Measurements from ENCODE around the gene ACSS1. TPM values are rescaled to one million over a fixed set of nuclear protein-coding genes. Genes with fewer than 3 reads are reported as not detected.

ACSS1 gene
- total and polyA plus RNA-seq, 2 of the 8 experiments (the other 6 are each of a cell fraction or from before 2014, with no cell fraction given): 2.6 to 3.4 TPM

DNA sequence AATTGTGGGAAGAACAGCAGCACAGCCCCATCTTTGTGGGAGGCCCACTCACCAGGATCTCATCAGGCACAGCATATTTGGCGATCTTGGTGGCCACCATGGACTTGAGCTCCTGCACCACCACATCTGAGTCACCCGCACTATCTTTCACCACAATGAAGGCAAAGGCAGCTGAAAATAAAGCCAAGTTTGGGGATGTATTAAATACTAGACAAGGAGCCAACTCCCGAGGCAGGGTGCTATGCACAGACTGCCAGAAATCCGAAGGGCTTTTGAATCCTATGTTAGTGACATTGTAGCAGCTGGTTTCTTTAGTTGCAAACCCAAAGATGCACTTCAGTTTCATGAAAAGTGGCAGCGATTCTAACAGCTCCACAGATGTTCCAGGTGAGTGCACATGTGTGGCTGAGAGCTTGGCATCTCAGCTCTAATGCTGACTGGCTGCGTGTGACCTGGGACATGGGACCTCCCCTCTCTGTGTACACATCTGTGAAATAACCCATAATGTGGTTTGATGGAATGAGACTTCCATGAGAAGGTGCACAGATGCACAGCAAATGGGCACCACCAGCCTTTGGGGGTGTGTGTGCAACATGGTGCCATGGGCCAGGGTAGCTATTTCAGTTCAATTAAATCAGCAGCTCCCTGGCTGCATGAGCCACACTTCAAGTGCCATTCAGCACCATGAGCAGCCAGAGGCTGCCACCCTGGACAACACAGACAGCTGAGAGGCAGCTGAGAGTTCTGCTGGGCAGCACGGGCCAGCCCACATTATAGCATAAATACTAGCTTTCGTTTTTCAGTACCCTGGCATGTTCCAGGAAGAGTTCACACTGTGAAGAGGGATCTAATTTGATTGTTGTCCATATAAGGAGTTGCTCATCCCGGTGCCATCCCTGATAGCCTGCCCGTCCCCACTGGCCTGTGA, 48.5 kb downstream of the ACSS1 start:
- H3K18ac ChIP-seq (ENCODE audit: extremely low read depth, low read length): no peak overlapping the region
- H4K20me1 ChIP-seq (replicated peaks in 1 of 2; ENCODE audit: control insufficient read depth in 1 of 2, insufficient read depth in 2 of 2, low read length in 2 of 2): no peaks in the 10 kb centered on the region
- no peak overlapping the region for H4K5ac ChIP-seq (ENCODE audit: insufficient read length, low read depth, low read length)
- H3K14ac ChIP-seq (ENCODE audit: insufficient read length): peak overlapping the region; percentile 26
- FAIRE-seq: no peak
- POLR2A ChIA-PET (ENCODE audit: partially characterized antibody): no interaction called here
- H2BK20ac ChIP-seq (ENCODE audit: low read length): no peak overlapping the region
- no peak for DNase-seq (ENCODE audit: low read depth in 1 of 2, low spot score in 2 of 2)
- no peak overlapping the region for H4K8ac ChIP-seq (ENCODE audit: extremely low read depth, insufficient read depth, low read length)
- H2BK120ac ChIP-seq (replicated peaks; ENCODE audit: low read depth, low read length): no peak overlapping the region
- no peak overlapping the region for H2BK5ac ChIP-seq (ENCODE audit: low read depth, low read length)
- no peaks in the 10 kb centered on the region for H3K9me3 ChIP-seq (ENCODE audit: insufficient read depth in 2 of 2, low read depth in 1 of 2, low read length in 1 of 2)
- no peak overlapping the region for H3K23ac ChIP-seq (ENCODE audit: insufficient read length)
- no peak overlapping the region for H4K91ac ChIP-seq (replicated peaks; ENCODE audit: insufficient read length, low read length)
- no peak overlapping the region for H3K9ac ChIP-seq (replicated peaks in 1 of 4; ENCODE audit: extremely low read depth in 1 of 4, low read depth in 3 of 4, low read length in 3 of 4)
- H2AK5ac ChIP-seq (ENCODE audit: low read depth, low read length): no peak overlapping the region
- no peak overlapping the region for H3K27ac ChIP-seq (ENCODE audit: low read depth, low read length)
- H3K4ac ChIP-seq (replicated peaks; ENCODE audit: insufficient read length, low read depth, low read length): no peak overlapping the region
- H3K27me3 ChIP-seq (replicated peaks in 1 of 4; ENCODE audit: control insufficient read depth in 3 of 4, extremely low read depth in 1 of 4, insufficient read depth in 3 of 4, low read length in 3 of 4): no peaks in the 10 kb centered on the region
- H2BK15ac ChIP-seq (ENCODE audit: low read length): no peak overlapping the region
- no peaks in the 10 kb centered on the region for H3K79me2 ChIP-seq (ENCODE audit: control insufficient read depth in 1 of 2, insufficient read depth in 2 of 2, low read length in 2 of 2)
- no peak overlapping the region for H2BK12ac ChIP-seq (ENCODE audit: low read depth, low read length)
- CTCF ChIA-PET (ENCODE audit: partially characterized antibody): interaction anchor here (0.6 to 4.3 kb wide), 8 partner anchors 11 to 170 kb away, joined by 3 to 23 read pairs (median 4); no protein-coding TSS in a partner anchor
- WGBS, 2 experiments (ENCODE audit: extremely low coverage in 1 of 2, insufficient coverage in 1 of 2, insufficient read length in 1 of 2, insufficient replicate concordance in 2 of 2, low coverage in 1 of 2, low lambda C conversion rate in 2 of 2, missing lambda C conversion rate in 1 of 2): 81% methylated on average over 10 of the region's 10 CpGs; no CpG with 5 or more reads in 1 of the 2 experiments
- no peaks in the 10 kb centered on the region; a peak in 1 of 7 replicates for H3K4me1 ChIP-seq (replicated peaks in 1 of 4; ENCODE audit: control insufficient read depth in 3 of 4, insufficient read depth in 4 of 4, low read length in 3 of 4)
- no peak overlapping the region for H3K4me2 ChIP-seq (ENCODE audit: insufficient read depth in 1 of 2, low read depth in 2 of 2, low read length in 2 of 2)
- H3K4me3 ChIP-seq (ENCODE audit: extremely low read depth in 1 of 4, insufficient read depth in 2 of 4, low read depth in 3 of 4, low read length in 4 of 4): no peak overlapping the region
- H3K56ac ChIP-seq (replicated peaks; ENCODE audit: insufficient read length, low read depth, low read length): no peak overlapping the region
- H2AFZ ChIP-seq (ENCODE audit: low read length): no peak overlapping the region
- no peaks in the 10 kb centered on the region for H3K79me1 ChIP-seq (ENCODE audit: low read depth, low read length)
- H3K36me3 ChIP-seq (ENCODE audit: control insufficient read depth in 2 of 4, insufficient read depth in 4 of 4, low read length in 3 of 4): no peaks in the 10 kb centered on the region
- H3K23me2 ChIP-seq (ENCODE audit: low read depth, low read length): no peaks in the 10 kb centered on the region
- TF ChIP-seq JUN (IDR thresholded peaks at IDR 0.05; ENCODE audit: low read depth, low read length) (no peak), MAFK (IDR thresholded peaks at IDR 0.05; ENCODE audit: low read depth, low read length) (no peak), EZH2 (IDR thresholded peaks at IDR 0.05; ENCODE audit: low read depth, low read length, severe bottlenecking) (no peak), SIN3A (conservative IDR thresholded peaks at IDR 0.05 in 1 of 2, IDR thresholded peaks at IDR 0.05 in 1 of 2; ENCODE audit: low read depth in 1 of 2, low read length in 2 of 2) (no peak), EP300 (IDR thresholded peaks at IDR 0.05; ENCODE audit: borderline replicate concordance in 1 of 2, low read depth in 2 of 2, low read length in 2 of 2) (no peak), SP2 (IDR thresholded peaks at IDR 0.05; ENCODE audit: low read length) (no peak), KDM1A (IDR thresholded peaks at IDR 0.05; ENCODE audit: borderline replicate concordance, low read length) (no peak), BCL11A (IDR thresholded peaks at IDR 0.05; ENCODE audit: low read depth in 2 of 2, low read length in 2 of 2) (no peak)
- TF ChIP-seq, protein P1, sequence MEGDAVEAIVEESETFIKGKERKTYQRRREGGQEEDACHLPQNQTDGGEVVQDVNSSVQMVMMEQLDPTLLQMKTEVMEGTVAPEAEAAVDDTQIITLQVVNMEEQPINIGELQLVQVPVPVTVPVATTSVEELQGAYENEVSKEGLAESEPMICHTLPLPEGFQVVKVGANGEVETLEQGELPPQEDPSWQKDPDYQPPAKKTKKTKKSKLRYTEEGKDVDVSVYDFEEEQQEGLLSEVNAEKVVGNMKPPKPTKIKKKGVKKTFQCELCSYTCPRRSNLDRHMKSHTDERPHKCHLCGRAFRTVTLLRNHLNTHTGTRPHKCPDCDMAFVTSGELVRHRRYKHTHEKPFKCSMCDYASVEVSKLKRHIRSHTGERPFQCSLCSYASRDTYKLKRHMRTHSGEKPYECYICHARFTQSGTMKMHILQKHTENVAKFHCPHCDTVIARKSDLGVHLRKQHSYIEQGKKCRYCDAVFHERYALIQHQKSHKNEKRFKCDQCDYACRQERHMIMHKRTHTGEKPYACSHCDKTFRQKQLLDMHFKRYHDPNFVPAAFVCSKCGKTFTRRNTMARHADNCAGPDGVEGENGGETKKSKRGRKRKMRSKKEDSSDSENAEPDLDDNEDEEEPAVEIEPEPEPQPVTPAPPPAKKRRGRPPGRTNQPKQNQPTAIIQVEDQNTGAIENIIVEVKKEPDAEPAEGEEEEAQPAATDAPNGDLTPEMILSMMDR (IDR thresholded peaks at IDR 0.05; ENCODE audit: control extremely low read depth in 1 of 3, insufficient read depth in 1 of 3, low read depth in 1 of 3, low read length in 3 of 3): no peak
